Cerebellar cortex (tissue), 1 donor: ENCODE results near the gene KIF5C.

Experiments
- DNase-seq: peaks from one replicate; pipeline ENCODE4 v3.0.0-alpha.2; 2015; ENCODE audit warnings: low spot score

The KIF5C gene

DNA sequence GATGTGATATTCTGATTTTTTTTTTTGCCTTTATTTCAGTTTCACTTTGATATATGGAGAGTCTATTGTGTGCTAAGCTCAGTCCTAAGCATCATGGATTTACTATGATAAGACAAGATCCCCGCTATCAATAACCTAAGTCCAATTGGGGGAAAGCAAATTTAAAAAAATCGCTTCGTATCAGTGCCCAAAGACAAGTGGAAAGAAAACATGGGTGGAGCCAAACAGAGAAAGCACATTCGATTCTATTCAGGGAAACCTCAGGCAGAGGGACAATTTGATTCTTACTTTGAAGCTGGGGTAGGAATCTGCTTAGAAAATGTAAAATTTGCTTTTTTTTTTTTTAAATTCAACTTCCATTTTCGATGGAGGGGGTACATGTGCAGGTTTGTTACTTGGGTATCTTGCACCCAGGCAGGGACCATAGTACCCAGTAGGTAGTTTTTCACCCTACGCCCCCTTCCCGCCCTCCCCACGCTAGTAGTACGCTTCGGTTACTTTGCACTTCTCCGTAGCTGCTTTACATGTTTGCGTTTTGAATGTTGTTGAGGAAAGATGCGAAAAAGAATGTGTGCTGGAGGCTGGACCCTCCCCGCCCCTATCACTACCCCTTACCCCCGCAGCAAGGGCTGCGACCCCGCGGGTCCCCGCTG is 12.4 kb downstream of the KIF5C start:
- peak; percentile 79 for DNase-seq

DNA sequence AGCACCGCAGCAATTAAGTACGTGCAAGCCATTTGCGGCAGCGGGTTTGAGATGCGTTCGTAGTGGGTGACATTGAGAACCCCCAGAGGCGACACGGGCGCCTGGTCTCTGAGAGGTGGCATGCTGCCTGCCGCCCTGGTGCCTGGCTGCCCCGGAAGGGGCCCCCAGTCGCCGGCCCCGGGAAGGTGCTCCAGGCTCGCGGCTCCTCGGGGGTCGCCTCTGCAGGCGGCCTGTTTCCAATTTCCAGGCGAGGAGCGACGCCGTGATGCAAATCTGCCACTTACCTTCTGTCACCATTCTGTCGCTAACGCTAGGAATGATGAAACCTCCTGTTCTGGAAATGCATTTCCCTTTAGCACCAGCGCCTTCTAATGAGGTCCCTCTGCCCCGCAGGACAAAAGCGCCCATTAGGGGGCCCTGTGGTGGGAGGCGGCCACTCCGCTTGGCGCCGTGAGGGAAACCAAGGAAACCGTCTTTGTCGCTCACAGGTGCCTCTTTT is 13.0 kb downstream of the KIF5C start:
- peak; percentile 70 for DNase-seq

GRCh38 chr2:148888986-148889385 is 14.0 kb downstream of the KIF5C start:
- no peak for DNase-seq

GRCh38 chr2:148893906-148894305 is 18.9 kb downstream of the KIF5C start:
- no peak for DNase-seq

DNA sequence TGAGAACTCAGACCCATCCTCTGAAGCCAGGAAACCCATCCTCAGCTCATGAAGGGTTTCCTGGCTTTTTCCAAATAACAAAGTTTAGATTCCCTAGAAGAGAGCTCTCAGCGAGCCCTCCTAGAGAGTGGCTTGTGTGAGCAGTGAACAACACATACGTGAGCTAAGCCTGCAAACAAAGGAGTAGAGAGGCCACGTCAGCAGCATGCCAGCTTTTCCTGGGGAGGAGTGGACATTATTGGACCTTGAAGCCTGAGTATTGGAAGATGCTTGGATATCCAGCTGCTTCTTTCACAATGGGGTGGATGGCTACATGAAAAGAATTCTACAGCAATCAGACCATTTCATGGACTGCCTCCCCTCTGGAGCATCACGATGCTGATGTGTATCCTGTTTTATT is 21.1 kb downstream of the KIF5C start:
- DNase-seq: no peak

DNA sequence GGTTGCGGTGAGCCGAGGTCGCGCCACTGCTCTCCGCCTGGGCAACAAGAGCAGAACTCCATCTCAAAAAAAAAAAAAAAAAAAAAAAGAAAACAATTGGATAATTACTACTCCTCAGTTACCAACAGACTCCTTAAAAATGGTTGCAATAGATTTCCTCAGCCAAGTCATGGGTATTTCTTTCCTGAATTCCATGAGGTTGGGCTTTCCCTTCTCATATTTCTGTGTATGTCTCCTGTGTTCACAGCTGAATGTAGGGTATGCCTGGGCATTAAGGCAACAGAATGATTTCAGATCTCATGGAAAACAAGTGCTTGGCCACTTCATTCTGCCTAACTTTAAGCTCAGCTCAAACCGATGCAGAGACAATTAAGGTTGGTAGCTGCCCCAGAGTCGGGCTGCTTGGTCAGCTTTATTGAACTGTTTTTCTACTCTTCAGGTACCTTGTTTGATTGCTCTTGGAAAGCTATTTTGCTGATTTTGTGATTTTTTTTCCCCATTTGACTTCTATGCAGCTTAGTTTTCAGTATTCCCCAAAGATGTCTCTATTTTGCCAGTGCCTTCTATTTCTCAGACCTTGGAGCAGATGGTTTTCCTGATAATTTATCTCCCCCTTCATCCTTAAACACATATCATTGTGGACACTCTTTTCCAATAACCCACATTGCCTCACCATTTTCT is 24.8 kb downstream of the KIF5C start:
- DNase-seq: no peak

DNA sequence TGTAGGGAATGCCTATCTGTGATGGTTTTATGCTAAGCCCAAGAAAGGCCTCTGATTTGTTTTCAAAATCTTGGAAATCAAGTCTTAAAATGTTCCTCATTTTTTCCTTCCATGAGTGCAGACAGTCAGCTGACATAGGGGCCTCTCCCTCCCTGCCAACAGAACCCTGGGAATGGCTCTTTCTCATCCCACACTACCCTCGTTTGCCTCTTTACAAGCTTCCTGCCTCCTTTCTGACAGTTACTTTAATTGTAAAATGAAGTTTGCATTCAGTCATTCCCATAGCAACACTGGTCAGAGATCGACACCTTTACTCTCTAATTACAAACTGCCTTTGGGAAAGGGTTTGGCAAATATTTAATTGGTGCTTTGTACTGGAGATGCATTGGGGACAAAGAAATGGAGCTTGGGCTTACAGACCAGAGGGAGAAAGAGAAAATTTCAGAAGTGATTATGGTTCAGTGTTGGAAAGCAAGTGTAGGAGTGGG is 25.4 kb downstream of the KIF5C start:
- no peak for DNase-seq

DNA sequence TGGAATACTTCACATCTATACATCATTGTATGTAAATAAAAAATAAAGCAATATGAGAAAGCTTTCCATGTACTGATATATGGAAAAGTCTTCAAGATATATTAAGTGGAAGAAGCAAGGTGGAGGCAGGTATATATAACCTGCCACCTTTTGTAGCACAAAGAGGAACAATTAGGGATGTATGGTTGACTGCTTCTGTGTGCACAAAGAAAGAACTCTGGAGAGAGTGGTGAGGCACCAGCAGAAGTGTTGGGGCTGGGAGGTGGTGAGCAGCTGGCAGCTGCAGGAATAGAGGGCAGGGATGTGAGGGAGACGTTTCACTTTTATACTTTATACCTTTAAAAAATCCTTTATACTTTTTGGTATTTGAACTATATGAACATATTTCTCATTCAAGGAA is 26.1 kb downstream of the KIF5C start:
- no peak for DNase-seq

DNA sequence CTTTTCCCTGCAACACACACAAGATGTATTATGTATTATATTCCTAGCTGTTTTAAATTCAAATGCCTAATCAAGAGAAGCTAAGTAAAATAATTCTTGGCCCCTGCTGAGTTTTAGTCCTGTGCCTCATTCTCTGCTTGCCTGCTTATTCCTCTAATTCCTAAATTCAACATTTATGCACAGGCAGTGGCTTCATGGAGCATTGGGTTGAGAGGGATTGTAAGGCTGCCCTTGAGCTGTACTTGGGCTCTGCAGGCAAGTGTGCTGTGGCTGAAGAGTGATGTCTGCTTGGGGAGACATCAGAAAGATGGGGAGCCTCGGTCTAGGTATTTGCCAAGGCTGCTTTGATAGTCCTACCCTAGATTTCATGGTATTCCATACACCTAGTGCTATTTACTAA is 27.8 kb downstream of the KIF5C start:
- no peak for DNase-seq

- DNase-seq: no peak
Observed at GRCh38 chr2:148903294-148903693, 28.3 kb downstream of the KIF5C start.

- no peak for DNase-seq
Observed at GRCh38 chr2:148903979-148904378, 29.0 kb downstream of the KIF5C start.

DNA sequence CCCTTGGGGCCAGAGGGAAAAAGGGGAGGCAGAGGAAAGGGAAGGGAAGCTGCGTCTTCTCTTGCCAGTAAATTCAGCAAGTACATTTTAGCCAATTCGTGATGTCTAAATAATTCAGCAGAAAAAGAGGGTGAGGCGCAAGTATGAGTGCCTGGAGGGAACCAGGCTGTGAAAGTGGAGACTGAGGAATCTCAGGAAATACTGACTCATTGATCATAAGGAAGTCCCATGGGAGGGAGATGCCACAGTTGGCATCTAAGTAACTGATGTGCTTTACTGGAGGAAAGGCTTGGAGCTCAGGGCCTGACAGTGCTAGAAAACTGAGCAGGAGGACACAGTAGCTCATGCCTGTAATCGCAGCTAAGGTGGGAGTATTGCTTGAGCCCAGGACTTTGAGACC is 31.1 kb downstream of the KIF5C start:
- no peak for DNase-seq

GRCh38 chr2:148907085-148907785 is 32.2 kb downstream of the KIF5C start:
- DNase-seq: peak; percentile 70

DNA sequence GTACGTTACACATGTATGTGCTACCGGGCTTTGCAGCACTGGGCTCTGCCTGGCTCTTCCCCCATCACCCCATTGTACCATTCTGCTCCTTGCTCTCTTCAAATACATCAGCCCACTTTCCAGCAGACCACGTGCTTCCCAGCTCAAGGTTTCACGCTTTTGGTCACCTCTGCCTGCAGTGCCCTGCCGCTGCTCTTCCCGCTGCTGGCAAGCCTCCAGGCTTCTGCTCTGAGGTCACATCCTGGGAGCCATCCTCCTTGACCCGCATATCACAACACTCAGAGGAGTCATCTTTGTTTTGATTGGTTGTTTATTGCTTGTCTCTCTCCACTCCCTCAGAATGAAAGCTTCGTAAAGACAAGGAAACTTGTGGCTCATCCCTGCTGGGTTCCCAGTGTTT is 34.1 kb downstream of the KIF5C start:
- peak; percentile 23 for DNase-seq

DNA sequence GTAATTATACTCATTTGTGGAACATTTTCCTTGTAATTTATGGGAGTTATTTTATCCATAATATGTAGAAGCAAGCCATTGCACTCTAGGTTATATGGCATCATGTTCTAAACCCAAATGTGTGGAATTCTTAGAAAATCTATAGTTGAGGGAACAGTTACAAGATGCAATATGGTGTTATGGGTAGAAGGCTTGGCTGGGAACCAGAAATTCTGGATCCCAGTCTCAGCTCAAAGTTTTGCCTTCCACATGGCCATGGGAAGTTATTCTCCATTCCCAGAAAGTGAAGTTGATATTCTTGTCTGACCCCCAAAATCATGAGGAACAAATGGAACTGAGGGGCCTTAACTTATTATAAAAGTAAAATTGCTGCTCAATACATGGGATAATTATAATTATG is 38.0 kb downstream of the KIF5C start:
- DNase-seq: no peak

GRCh38 chr2:148913492-148913891 is 38.5 kb downstream of the KIF5C start:
- peak; percentile 32 for DNase-seq

- peak; percentile 68 for DNase-seq
Observed at GRCh38 chr2:148914463-148914862, 39.4 kb downstream of the KIF5C start.

- DNase-seq: no peak
Observed at GRCh38 chr2:148917431-148917830, 42.4 kb downstream of the KIF5C start.

GRCh38 chr2:148918554-148918953 is 43.5 kb downstream of the KIF5C start:
- no peak for DNase-seq

GRCh38 chr2:148920559-148920958 is 45.5 kb downstream of the KIF5C start:
- DNase-seq: no peak

- no peak for DNase-seq
Observed at GRCh38 chr2:148922062-148922461, 47.0 kb downstream of the KIF5C start.

DNA sequence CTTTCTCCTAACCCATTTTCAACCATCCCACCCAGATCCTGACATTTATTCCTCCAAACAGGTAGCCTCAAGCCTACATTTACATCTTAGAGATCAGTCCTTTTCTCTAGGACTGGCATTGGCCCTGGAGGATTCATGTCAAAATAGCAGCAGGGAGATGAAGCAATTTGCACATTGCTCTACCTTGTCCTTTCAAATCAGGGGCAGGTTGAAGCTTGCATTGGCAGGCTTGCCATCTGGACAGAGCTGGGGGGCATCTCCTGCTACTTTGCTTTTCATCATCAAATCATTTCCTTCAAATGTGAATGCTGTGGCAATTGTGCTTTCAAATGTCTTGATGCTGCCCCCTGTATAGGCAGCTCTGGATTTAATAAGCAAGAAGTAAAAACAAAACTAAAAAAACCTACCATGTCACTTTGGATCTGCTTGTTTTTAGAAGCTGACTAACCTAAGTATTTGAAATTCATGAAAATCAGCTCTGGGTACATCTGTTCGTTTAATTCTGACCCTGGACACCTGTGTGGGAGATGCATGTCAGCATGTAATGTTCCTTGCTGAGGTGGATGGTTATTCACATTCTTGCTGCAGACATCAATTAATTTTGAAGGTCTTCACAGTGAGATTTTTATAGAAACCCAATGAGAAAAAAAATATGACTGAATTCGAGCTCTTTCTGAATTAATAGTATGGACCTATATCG is 47.9 kb downstream of the KIF5C start:
- peak; percentile 93 for DNase-seq
